DOHH2 (cell line): ENCODE data around the gene ZBTB11.

Experiments used
- H3F3A ChIP-seq: fragments of 200-600 bp; sonication (generic), shearing (Covaris generic); 2 replicates; pipeline ENCODE4 v1.6.0; 2016; ENCODE audit warnings: antibody characterized with exemption, mild to moderate bottlenecking; ENCODE audit not compliant: control insufficient read depth, insufficient read depth
- H3K27ac ChIP-seq: fragments of 200-600 bp; sonication (generic); 2 replicates; pipeline ENCODE4 v1.5.1; 2014; ENCODE audit warnings: low read depth, mild to moderate bottlenecking, low read length, moderate library complexity
- H3K27me3 ChIP-seq: fragments of 200-600 bp; sonication (generic); 2 replicates; pipeline ENCODE4 v1.6.1; 2014; ENCODE audit warnings: mild to moderate bottlenecking, low read length, mixed read lengths; ENCODE audit not compliant: control insufficient read depth
- H3K36me3 ChIP-seq: fragments of 200-600 bp; sonication (generic); 2 replicates; pipeline ENCODE4 v1.6.1; 2014; ENCODE audit warnings: mild to moderate bottlenecking, low read length, moderate library complexity, mixed read lengths; ENCODE audit not compliant: control insufficient read depth
- H3K4me1 ChIP-seq: fragments of 200-600 bp; sonication (generic); 2 replicates; pipeline ENCODE4 v1.6.1; 2014; ENCODE audit warnings: mild to moderate bottlenecking, low read length, mixed read lengths; ENCODE audit not compliant: control insufficient read depth
- H3K4me2 ChIP-seq: fragments of 200-600 bp; sonication (generic); 2 replicates; pipeline ENCODE4 v1.6.0; 2014; ENCODE audit warnings: mild to moderate bottlenecking, low read length, moderate library complexity
- H3K4me3 ChIP-seq: fragments of 200-600 bp; sonication (generic); 2 replicates; pipeline ENCODE4 v1.5.1; 2014; ENCODE audit warnings: mild to moderate bottlenecking, low read length, mixed read lengths
- H3K79me2 ChIP-seq: fragments of 200-600 bp; sonication (generic); 2 replicates; pipeline ENCODE4 v1.6.1; 2014; ENCODE audit warnings: mild to moderate bottlenecking, low read length, mixed read lengths; ENCODE audit not compliant: control insufficient read depth
- H3K9me2 ChIP-seq: fragments of 200-600 bp; sonication (generic); replicated peaks from 2 replicates; pipeline ENCODE4 v1.6.1; 2014; ENCODE audit warnings: mild to moderate bottlenecking, low read length, mixed read lengths; ENCODE audit not compliant: control insufficient read depth
- H3K9me3 ChIP-seq: fragments of 200-600 bp; sonication (generic); 2 replicates; pipeline ENCODE4 v1.6.1; 2014; ENCODE audit warnings: antibody characterized with exemption, low read length, mixed read lengths; ENCODE audit not compliant: control insufficient read depth, insufficient read depth
- H4K20me1 ChIP-seq: fragments of 200-600 bp; sonication (generic); 2 replicates; pipeline ENCODE4 v1.6.0; 2014; ENCODE audit warnings: low read depth, mild to moderate bottlenecking, antibody characterized with exemption, low read length, moderate library complexity; ENCODE audit not compliant: control insufficient read depth, insufficient read depth
- CTCF ChIP-seq: fragments of 200-600 bp; sonication (generic); IDR thresholded peaks from one replicate; pipeline ENCODE4 v1.5.1; 2014; ENCODE audit warnings: antibody characterized with exemption, mild to moderate bottlenecking, low read depth, low read length; ENCODE audit not compliant: poor library complexity, severe bottlenecking
- EZH2phosphoT487 ChIP-seq: fragments of 200-600 bp; sonication (generic); IDR thresholded peaks from 2 replicates; pipeline ENCODE4 v1.6.1; 2017; ENCODE audit warnings: borderline replicate concordance, mild to moderate bottlenecking, antibody characterized with exemption, low read length, moderate library complexity, mixed read lengths

ZBTB11 gene

GRCh38 chr3:101624857-101625256, 52.1 kb downstream of the ZBTB11 start:
- no peaks in the 10 kb centered on the region for H3K4me1 ChIP-seq
- TF ChIP-seq EZH2phosphoT487 = no peak
- TF ChIP-seq CTCF = no peak

GRCh38 chr3:101623656-101624055, 53.3 kb downstream of the ZBTB11 start:
- TF ChIP-seq CTCF = no peak
- no peak for TF ChIP-seq EZH2phosphoT487
- Histone ChIP-seq H3K36me3 (no peaks in the 10 kb centered on the region), H3K27me3 (no peaks in the 10 kb centered on the region), H3K4me2 (no peak overlapping the region), H3K4me3 (no peak overlapping the region), H3K4me1 (no peaks in the 10 kb centered on the region), H3K79me2 (no peaks in the 10 kb centered on the region), H4K20me1 (no peaks in the 10 kb centered on the region), H3K9me2 (no peaks in the 10 kb centered on the region), H3F3A (no peaks in the 10 kb centered on the region), H3K9me3 (peaks cover 5% of the 10 kb centered on the region; the same call in 1 of the 2 replicates), H3K27ac (no peak overlapping the region)

More at GRCh38 chr3:101624857-101625256, 52.1 kb downstream of the ZBTB11 start:
- Histone ChIP-seq H3K27me3 (no peaks in the 10 kb centered on the region), H3K79me2 (no peaks in the 10 kb centered on the region), H4K20me1 (no peaks in the 10 kb centered on the region), H3F3A (no peaks in the 10 kb centered on the region), H3K27ac (no peak overlapping the region), H3K9me2 (no peaks in the 10 kb centered on the region), H3K4me3 (no peak overlapping the region), H3K36me3 (no peaks in the 10 kb centered on the region), H3K4me2 (no peak overlapping the region), H3K9me3 (peaks cover 5% of the 10 kb centered on the region; the same call in 1 of the 2 replicates)

- no peak overlapping the region for H3K4me3 ChIP-seq
- no peaks in the 10 kb centered on the region for H3K27me3 ChIP-seq
- H3K36me3 ChIP-seq = no peaks in the 10 kb centered on the region
- TF ChIP-seq CTCF (no peak), EZH2phosphoT487 (no peak)
- no peaks in the 10 kb centered on the region for H4K20me1 ChIP-seq
- H3K27ac ChIP-seq = no peak overlapping the region
- H3K9me3 ChIP-seq = peaks cover under 1% of the 10 kb centered on the region; the same call in 1 of the 2 replicates
- H3K4me1 ChIP-seq = peaks cover 30% of the 10 kb centered on the region
- peaks cover 8% of the 10 kb centered on the region; the same call in 1 of the 2 replicates for H3F3A ChIP-seq
- no peak overlapping the region for H3K4me2 ChIP-seq
- no peaks in the 10 kb centered on the region for H3K79me2 ChIP-seq
- H3K9me2 ChIP-seq = no peaks in the 10 kb centered on the region
Measured at GRCh38 chr3:101619734-101620133, 57.2 kb downstream of the ZBTB11 start.

- Histone ChIP-seq H3K27me3 (no peaks in the 10 kb centered on the region), H3K9me2 (no peaks in the 10 kb centered on the region), H3K4me2 (no peak overlapping the region), H3K4me3 (no peak overlapping the region), H3K4me1 (peaks cover 40% of the 10 kb centered on the region), H3K79me2 (no peaks in the 10 kb centered on the region), H3K27ac (no peak overlapping the region), H4K20me1 (no peaks in the 10 kb centered on the region), H3F3A (peaks cover 8% of the 10 kb centered on the region; the same call in 1 of the 2 replicates), H3K36me3 (no peaks in the 10 kb centered on the region), H3K9me3 (no peaks in the 10 kb centered on the region)
- TF ChIP-seq CTCF (no peak), EZH2phosphoT487 (no peak)
Measured at GRCh38 chr3:101618726-101619125, 58.2 kb downstream of the ZBTB11 start.
